Measurements from ENCODE around the gene LAMA2. TPM values are rescaled to one million over a fixed set of nuclear protein-coding genes. Genes with fewer than 3 reads are reported as not detected.

Gene LAMA2
- total RNA-seq, 1 experiment from 2014 or later, result 4.2 TPM

- no peak for DNase-seq
- Histone ChIP-seq H3K9ac (ENCODE audit: extremely low read depth, insufficient read length, low read length) (no peak overlapping the region), H3K79me2 (ENCODE audit: insufficient read depth, low read length) (no peaks in the 10 kb centered on the region), H3K79me1 (ENCODE audit: insufficient read depth, low read depth, low read length, poor library complexity, severe bottlenecking) (no peaks in the 10 kb centered on the region), H3K23me2 (ENCODE audit: insufficient read length, low read depth, low read length, poor library complexity, severe bottlenecking) (no peaks in the 10 kb centered on the region), H3K4me2 (ENCODE audit: insufficient read depth, insufficient read length, low read length) (no peak overlapping the region), H2BK120ac (ENCODE audit: low read depth, low read length, poor library complexity, severe bottlenecking) (no peak overlapping the region), H2AK5ac (ENCODE audit: insufficient read length, low read length) (no peak overlapping the region), H2BK5ac (ENCODE audit: insufficient read length, low read length) (no peak overlapping the region), H3K4me1 (ENCODE audit: insufficient read depth, low read length) (peaks cover 2% of the 10 kb centered on the region; the same call in 1 of the 2 replicates), H3K56ac (ENCODE audit: insufficient read length, low read depth, low read length) (no peak overlapping the region), H2AFZ (ENCODE audit: low read length) (no peak overlapping the region), H4K8ac (replicated peaks; ENCODE audit: insufficient read length, low read depth, low read length) (no peak overlapping the region), H3K27me3 (ENCODE audit: insufficient read depth, low read length) (no peaks in the 10 kb centered on the region), H3K18ac (ENCODE audit: insufficient read length, low read depth, low read length) (no peak overlapping the region), H3K14ac (ENCODE audit: insufficient read depth, low read length) (no peak overlapping the region), H3K9me3 (ENCODE audit: control insufficient read depth, low read depth, low read length) (no peaks in the 10 kb centered on the region), H3K27ac (ENCODE audit: insufficient read length, low read depth, low read length) (no peak overlapping the region), H3K23ac (ENCODE audit: insufficient read length, low read depth, low read length) (no peak overlapping the region), H2BK12ac (ENCODE audit: insufficient read length, low read depth, low read length) (no peak overlapping the region), H4K20me1 (ENCODE audit: control insufficient read depth, insufficient read depth, insufficient read length) (no peaks in the 10 kb centered on the region), H2BK20ac (ENCODE audit: low read depth, low read length, poor library complexity, severe bottlenecking) (no peak overlapping the region), H4K5ac (ENCODE audit: insufficient read length, low read depth, low read length) (no peak overlapping the region), H2BK15ac (ENCODE audit: low read depth, low read length) (no peak overlapping the region), H4K91ac (ENCODE audit: insufficient read length, low read depth, low read length) (no peak overlapping the region), H3K4ac (ENCODE audit: low read depth, low read length) (no peak overlapping the region), H3T11ph (ENCODE audit: low read length) (no peak overlapping the region)
- Mint-ChIP-seq H3K27ac (no peak overlapping the region), H3K4me3 (no peak overlapping the region), H3K4me1 (peaks cover 3 to 9% of the 10 kb centered on the region in 2 experiments; a peak in 3 of 4 replicates), H3K9me3 (no peaks in the 10 kb centered on the region), H3K36me3 (ENCODE audit: insufficient read depth in 1 of 3, low read depth in 3 of 3) (no peaks in the 10 kb centered on the region), H3K27me3 (ENCODE audit: low read depth) (no peaks in the 10 kb centered on the region)
- WGBS (ENCODE audit: extremely low coverage, insufficient read length, low lambda C conversion rate), result no CpG with 5 or more reads among the region's 4 CpGs
- TF ChIP-seq, protein P1, sequence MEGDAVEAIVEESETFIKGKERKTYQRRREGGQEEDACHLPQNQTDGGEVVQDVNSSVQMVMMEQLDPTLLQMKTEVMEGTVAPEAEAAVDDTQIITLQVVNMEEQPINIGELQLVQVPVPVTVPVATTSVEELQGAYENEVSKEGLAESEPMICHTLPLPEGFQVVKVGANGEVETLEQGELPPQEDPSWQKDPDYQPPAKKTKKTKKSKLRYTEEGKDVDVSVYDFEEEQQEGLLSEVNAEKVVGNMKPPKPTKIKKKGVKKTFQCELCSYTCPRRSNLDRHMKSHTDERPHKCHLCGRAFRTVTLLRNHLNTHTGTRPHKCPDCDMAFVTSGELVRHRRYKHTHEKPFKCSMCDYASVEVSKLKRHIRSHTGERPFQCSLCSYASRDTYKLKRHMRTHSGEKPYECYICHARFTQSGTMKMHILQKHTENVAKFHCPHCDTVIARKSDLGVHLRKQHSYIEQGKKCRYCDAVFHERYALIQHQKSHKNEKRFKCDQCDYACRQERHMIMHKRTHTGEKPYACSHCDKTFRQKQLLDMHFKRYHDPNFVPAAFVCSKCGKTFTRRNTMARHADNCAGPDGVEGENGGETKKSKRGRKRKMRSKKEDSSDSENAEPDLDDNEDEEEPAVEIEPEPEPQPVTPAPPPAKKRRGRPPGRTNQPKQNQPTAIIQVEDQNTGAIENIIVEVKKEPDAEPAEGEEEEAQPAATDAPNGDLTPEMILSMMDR (conservative IDR thresholded peaks at IDR 0.05), result no peak
Observed at GRCh38 chr6:129476248-129476564, 593.3 kb downstream of the LAMA2 start.
